SU-DHL-6 (cell line): ENCODE results near the gene TRIM28.

Source experiments
- EZH2phosphoT487 ChIP-seq: fragments of 200-600 bp; sonication (generic), shearing (Covaris generic); conservative IDR thresholded peaks from 2 replicates; pipeline ENCODE4 v1.6.1; 2018; ENCODE audit warnings: mild to moderate bottlenecking, antibody characterized with exemption, low read length, moderate library complexity, mixed read lengths
- TF ChIP-seq, protein P1 (sequence below): fragments of 200-600 bp; sonication (generic); IDR thresholded peaks from one replicate; pipeline ENCODE4 v1.5.1; 2017; ENCODE audit warnings: antibody characterized with exemption, mild to moderate bottlenecking, low read length, moderate library complexity; ENCODE audit not compliant: insufficient read depth, poor library complexity, severe bottlenecking

DNA sequence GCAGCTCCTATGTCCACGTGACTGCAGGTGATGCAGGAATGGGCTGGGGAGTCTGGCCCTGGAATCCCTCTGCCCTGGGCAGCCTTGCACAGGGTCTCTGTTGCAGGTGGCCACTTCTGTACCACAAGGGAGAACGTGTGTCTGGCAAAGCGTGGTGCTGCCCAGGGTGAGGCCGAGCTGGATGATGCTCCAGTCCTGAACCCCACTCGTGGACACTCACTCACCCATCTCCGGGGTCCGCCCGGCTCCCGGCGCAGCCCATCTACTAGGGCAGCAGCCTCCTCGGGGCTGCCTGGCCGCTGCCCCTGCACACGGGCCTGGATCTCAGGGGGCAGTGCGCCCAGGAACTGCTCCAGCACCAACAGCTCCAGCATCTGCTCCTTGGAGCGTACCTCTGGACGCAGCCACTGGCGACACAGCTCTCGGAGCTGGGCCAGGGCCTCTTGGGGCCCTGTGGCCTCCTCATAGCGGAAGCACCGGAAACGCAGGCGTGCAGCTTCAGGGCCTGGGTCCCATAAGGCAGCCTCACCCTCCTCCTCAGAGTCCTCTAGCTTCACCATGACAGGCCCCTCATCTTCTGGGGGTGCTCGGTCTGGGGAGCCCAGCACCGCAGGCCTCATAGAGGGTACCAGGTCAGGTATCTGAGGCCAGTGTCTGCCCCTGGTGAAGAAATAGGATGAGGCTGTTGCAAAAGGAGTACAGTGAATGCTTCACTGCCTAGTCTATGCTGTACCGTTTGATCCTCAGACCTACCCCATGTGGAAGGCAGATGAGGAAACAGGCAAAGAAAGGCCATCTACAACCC is 27.1 kb downstream of the TRIM28 start:
- TF ChIP-seq, protein P1, sequence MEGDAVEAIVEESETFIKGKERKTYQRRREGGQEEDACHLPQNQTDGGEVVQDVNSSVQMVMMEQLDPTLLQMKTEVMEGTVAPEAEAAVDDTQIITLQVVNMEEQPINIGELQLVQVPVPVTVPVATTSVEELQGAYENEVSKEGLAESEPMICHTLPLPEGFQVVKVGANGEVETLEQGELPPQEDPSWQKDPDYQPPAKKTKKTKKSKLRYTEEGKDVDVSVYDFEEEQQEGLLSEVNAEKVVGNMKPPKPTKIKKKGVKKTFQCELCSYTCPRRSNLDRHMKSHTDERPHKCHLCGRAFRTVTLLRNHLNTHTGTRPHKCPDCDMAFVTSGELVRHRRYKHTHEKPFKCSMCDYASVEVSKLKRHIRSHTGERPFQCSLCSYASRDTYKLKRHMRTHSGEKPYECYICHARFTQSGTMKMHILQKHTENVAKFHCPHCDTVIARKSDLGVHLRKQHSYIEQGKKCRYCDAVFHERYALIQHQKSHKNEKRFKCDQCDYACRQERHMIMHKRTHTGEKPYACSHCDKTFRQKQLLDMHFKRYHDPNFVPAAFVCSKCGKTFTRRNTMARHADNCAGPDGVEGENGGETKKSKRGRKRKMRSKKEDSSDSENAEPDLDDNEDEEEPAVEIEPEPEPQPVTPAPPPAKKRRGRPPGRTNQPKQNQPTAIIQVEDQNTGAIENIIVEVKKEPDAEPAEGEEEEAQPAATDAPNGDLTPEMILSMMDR, result no peak
- TF ChIP-seq EZH2phosphoT487, result no peak
